Calu3 (cell line): Measurements from ENCODE around the gene RNF150. TPM values are rescaled to one million over a fixed set of nuclear protein-coding genes. Genes with fewer than 3 reads are reported as not detected.
"Not testable (repeated sequence)": the region's sequence is repeated elsewhere in the genome, so short reads cannot be mapped to it uniquely, and the experiment has no call there.

ENCODE experiments used
- BruUV-seq: library from RNA; stranded (reverse); fragments of 400-500 nt; replicated peaks from 2 replicates; lab custom pipeline; 2021; lab: Mats Ljungman, UMichigan
- CTCF ChIA-PET: fragments of 300-600 bp; sonication (Branson Sonifier 250); formaldehyde crosslinking; loops from one replicate; lab custom pipeline; 2022; ENCODE audit warnings: antibody characterized with exemption; lab: Charles Lee
- DNase-seq: peaks from one replicate; pipeline ENCODE4 v3.0.0; 2022
- H3K27ac Mint-ChIP-seq: one replicate; pipeline ENCODE4 v1.8.0; 2022; ENCODE audit warnings: mixed read lengths; ENCODE audit not compliant: unreplicated experiment
- H3K27me3 Mint-ChIP-seq: one replicate; pipeline ENCODE4 v1.8.0; 2022; ENCODE audit warnings: mixed read lengths; ENCODE audit not compliant: unreplicated experiment
- H3K36me3 Mint-ChIP-seq: one replicate; pipeline ENCODE4 v1.8.0; 2022; ENCODE audit warnings: mild to moderate bottlenecking, moderate library complexity, mixed read lengths; ENCODE audit not compliant: insufficient read depth, unreplicated experiment
- H3K4me1 Mint-ChIP-seq: one replicate; pipeline ENCODE4 v1.8.0; 2022; ENCODE audit warnings: mild to moderate bottlenecking, low read depth, mixed read lengths; ENCODE audit not compliant: unreplicated experiment
- H3K4me3 Mint-ChIP-seq: one replicate; pipeline ENCODE4 v1.8.0; 2022; ENCODE audit warnings: mild to moderate bottlenecking, low read depth, moderate library complexity, mixed read lengths; ENCODE audit not compliant: unreplicated experiment
- H3K9me3 Mint-ChIP-seq: one replicate; pipeline ENCODE4 v1.8.0; 2022; ENCODE audit warnings: low read depth, mixed read lengths; ENCODE audit not compliant: unreplicated experiment
- intact Hi-C: fragments of 100-400 bp; cut with micrococcal nuclease; formaldehyde crosslinking; loops from one replicate; pipeline ENCODE4 v1.10.0; 2022; ENCODE audit not compliant: unreplicated experiment
- total RNA-seq: library from RNA; stranded (reverse); gene quantifications from 2 replicates; pipeline ENCODE4 v1.2.3, GENCODE V29; 2022
- TF ChIP-seq, protein P1 (sequence below): fragments of 200-600 bp; IDR thresholded peaks from one replicate; pipeline ENCODE4 v1.8.0; 2022; ENCODE audit warnings: antibody characterized with exemption; ENCODE audit not compliant: unreplicated experiment

The RNF150 gene
- total RNA-seq, 1 experiment from 2014 or later, result 0.14 TPM

DNA sequence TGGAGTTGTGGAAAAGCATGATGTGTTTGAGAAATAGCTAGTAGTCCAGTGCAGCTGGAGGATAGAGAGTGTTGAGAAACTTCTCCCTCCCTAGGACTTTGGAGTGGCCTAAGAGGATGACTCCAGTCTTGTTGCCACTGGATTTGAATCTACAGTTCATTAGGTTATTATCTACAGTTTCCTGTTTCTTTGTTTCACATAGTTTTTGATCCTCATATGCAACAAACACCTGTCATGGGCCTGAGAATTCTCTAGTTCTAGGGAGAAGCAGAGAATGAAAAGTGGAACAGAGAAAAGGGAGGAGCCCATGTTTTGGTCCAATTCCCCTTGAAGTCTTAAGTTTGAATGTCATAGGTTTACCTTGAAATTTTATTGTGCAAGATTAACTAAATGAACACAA is 303.4 kb downstream of the RNF150 start:
- TF ChIP-seq, protein P1, sequence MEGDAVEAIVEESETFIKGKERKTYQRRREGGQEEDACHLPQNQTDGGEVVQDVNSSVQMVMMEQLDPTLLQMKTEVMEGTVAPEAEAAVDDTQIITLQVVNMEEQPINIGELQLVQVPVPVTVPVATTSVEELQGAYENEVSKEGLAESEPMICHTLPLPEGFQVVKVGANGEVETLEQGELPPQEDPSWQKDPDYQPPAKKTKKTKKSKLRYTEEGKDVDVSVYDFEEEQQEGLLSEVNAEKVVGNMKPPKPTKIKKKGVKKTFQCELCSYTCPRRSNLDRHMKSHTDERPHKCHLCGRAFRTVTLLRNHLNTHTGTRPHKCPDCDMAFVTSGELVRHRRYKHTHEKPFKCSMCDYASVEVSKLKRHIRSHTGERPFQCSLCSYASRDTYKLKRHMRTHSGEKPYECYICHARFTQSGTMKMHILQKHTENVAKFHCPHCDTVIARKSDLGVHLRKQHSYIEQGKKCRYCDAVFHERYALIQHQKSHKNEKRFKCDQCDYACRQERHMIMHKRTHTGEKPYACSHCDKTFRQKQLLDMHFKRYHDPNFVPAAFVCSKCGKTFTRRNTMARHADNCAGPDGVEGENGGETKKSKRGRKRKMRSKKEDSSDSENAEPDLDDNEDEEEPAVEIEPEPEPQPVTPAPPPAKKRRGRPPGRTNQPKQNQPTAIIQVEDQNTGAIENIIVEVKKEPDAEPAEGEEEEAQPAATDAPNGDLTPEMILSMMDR, result no peak
- no peak for DNase-seq
- H3K36me3 Mint-ChIP-seq, result no peaks in the 10 kb centered on the region
- H3K9me3 Mint-ChIP-seq, result no peaks in the 10 kb centered on the region
- no peaks in the 10 kb centered on the region for H3K4me1 Mint-ChIP-seq
- intact Hi-C loops, result no loop called here
- H3K27me3 Mint-ChIP-seq, result peaks cover 46% of the 10 kb centered on the region
- H3K27ac Mint-ChIP-seq, result no peak overlapping the region
- BruUV-seq, result no TSS peak
- no peak overlapping the region for H3K4me3 Mint-ChIP-seq
- CTCF ChIA-PET, result no interaction called here

DNA sequence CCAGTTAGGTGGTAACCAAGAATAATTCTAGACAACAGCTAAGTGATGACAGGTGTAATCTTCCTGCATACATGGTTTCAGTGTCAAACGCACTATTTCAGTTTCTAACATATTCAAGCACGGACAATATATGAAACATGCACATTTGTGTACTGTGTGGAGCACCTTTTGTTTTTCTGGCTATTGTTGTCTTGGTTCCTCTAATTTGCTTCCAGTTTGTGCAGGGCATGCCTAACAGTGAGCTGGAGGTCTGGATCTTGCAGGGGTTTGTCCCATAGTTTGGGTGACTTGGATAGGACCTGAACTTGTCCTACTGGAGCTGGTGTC is 306.6 kb downstream of the RNF150 start:
- CTCF ChIA-PET, result no interaction called here
- Mint-ChIP-seq H3K4me1 (no peaks in the 10 kb centered on the region), H3K36me3 (no peaks in the 10 kb centered on the region), H3K4me3 (peak overlapping the region; percentile 61), H3K9me3 (peaks cover 2% of the 10 kb centered on the region), H3K27me3 (peaks cover 56% of the 10 kb centered on the region), H3K27ac (no peak overlapping the region)
- TF ChIP-seq, protein P1, result no peak
- no peak for DNase-seq
- BruUV-seq, result no TSS peak
- intact Hi-C loops, result no loop called here

DNA sequence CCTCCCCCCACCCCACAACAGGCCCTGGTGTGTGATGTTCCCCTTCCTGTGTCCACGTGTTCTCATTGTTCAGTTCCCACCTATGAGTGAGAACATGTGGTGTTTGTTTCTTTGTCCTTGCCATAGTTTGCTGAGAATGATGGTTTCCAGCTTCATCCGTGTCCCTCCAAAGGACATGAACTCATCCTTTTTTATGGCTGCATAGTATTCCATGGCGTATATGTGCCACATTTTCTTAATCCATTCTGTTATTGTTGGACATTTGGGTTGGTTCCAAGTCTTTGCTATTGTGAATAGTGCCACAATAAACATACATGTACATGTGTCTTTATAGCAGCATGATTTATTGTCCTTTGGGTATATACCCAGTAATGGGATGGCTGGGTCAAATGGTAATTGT is 312.7 kb downstream of the RNF150 start:
- intact Hi-C loops, DNase-seq, CTCF ChIA-PET, H3K36me3 Mint-ChIP-seq, H3K9me3 Mint-ChIP-seq, BruUV-seq, H3K27ac Mint-ChIP-seq, H3K4me1 Mint-ChIP-seq, H3K4me3 Mint-ChIP-seq: not testable (repeated sequence)
- H3K27me3 Mint-ChIP-seq, result peaks cover 64% of the 10 kb centered on the region

DNA sequence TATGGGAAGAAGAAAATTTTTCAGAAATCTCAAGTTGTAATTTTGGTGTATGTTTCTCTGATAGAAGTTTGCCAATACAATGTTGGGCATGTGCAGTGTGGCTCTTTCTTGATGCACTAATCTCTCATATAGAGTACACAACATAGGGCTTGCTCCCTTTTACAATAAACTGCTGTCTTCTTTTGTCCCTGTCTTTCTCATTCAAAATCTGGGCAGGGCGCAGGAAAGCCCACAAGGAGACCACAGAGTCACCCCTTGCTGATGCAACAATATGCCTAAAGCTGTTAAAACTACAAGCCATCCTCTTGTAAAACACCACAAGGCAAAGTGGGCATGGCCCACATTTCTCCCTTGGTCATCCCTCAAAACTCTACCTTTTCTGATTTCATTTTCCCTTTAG is 313.7 kb downstream of the RNF150 start:
- TF ChIP-seq, protein P1, result no peak
- Mint-ChIP-seq H3K4me1 (no peaks in the 10 kb centered on the region), H3K36me3 (no peaks in the 10 kb centered on the region), H3K27me3 (peaks cover 60% of the 10 kb centered on the region), H3K27ac (no peak overlapping the region), H3K4me3 (no peak overlapping the region), H3K9me3 (peaks cover under 1% of the 10 kb centered on the region)
- intact Hi-C loops, result no loop called here
- no TSS peak for BruUV-seq
- DNase-seq, result no peak
- CTCF ChIA-PET, result interaction anchor here (0.7 kb wide), 1 partner anchor 110 kb away, joined by 3 read pairs; no protein-coding TSS in a partner anchor

DNA sequence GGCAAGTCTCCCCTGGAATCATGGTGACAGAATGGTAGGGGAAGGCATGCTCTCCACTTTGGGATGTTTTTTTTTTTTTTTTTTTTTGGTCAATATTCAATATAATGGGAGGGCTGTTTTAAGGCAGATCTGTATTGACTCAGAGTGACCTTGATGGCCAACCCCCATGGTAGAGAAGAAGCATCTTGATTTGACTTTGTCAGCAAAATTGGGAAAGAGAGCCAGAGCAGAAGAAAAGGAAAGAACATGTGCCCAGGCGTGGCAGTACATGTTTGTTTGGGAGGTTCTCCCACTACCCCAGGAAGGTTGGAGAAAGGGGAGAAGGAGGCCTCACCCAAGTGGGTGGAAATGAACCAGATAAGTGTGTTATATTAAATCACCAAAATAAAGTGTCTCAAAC is 314.8 kb downstream of the RNF150 start:
- CTCF ChIA-PET, result no interaction called here
- no peaks in the 10 kb centered on the region for H3K9me3 Mint-ChIP-seq
- H3K27me3 Mint-ChIP-seq, result peaks cover 48% of the 10 kb centered on the region
- no peaks in the 10 kb centered on the region for H3K4me1 Mint-ChIP-seq
- no TSS peak for BruUV-seq
- DNase-seq, result no peak
- intact Hi-C loops, result no loop called here
- H3K36me3 Mint-ChIP-seq, result no peaks in the 10 kb centered on the region
- no peak overlapping the region for H3K27ac Mint-ChIP-seq
- H3K4me3 Mint-ChIP-seq, result no peak overlapping the region
- TF ChIP-seq, protein P1, result no peak
